SU-DHL-6 (cell line): ENCODE results near the gene PGGHG.

Source experiments
- H2AFZ ChIP-seq: fragments of 200-600 bp; sonication (generic); 2 replicates; pipeline ENCODE4 v1.6.1; 2014; ENCODE audit warnings: low read depth, mild to moderate bottlenecking, moderate library complexity, mixed read lengths, antibody characterized with exemption, low read length; ENCODE audit not compliant: severe bottlenecking
- H3F3A ChIP-seq: fragments of 200-600 bp; shearing (Covaris generic); 2 replicates; pipeline ENCODE4 v1.6.0; 2016; ENCODE audit warnings: antibody characterized with exemption, mild to moderate bottlenecking; ENCODE audit not compliant: insufficient read depth
- H3K27ac ChIP-seq: fragments of 200-600 bp; sonication (generic); 2 replicates; pipeline ENCODE4 v1.5.1; 2016; ENCODE audit warnings: low read depth, mild to moderate bottlenecking, low read length, moderate library complexity, mixed read lengths
- H3K27me3 ChIP-seq: fragments of 200-600 bp; sonication (generic), shearing (Covaris generic); 2 replicates; pipeline ENCODE4 v1.6.0; 2014; ENCODE audit warnings: mild to moderate bottlenecking, low read length
- H3K36me3 ChIP-seq: fragments of 200-600 bp; sonication (generic); 2 replicates; pipeline ENCODE4 v1.6.1; 2014; ENCODE audit warnings: mild to moderate bottlenecking, low read length, mixed read lengths
- H3K4me2 ChIP-seq: fragments of 300-600, 200-600 bp; shearing (Covaris generic), sonication (generic); 2 replicates; pipeline ENCODE4 v1.6.0; 2014; ENCODE audit warnings: low read length, low read depth, mild to moderate bottlenecking; ENCODE audit not compliant: poor library complexity, severe bottlenecking
- H3K4me3 ChIP-seq: fragments of 200-600 bp; sonication (generic); 2 replicates; pipeline ENCODE4 v1.5.1; 2014; ENCODE audit warnings: antibody characterized with exemption, low read length, mild to moderate bottlenecking, mixed read lengths; ENCODE audit not compliant: insufficient read depth, poor library complexity, severe bottlenecking
- H3K79me2 ChIP-seq: fragments of 200-600 bp; sonication (generic); 2 replicates; pipeline ENCODE4 v1.6.1; 2014; ENCODE audit warnings: mild to moderate bottlenecking, low read length, moderate library complexity; ENCODE audit not compliant: insufficient read depth
- H3K9ac ChIP-seq: fragments of 200-600 bp; sonication (generic); 2 replicates; pipeline ENCODE4 v1.7.0; 2014; ENCODE audit warnings: mild to moderate bottlenecking, low read length
- H3K9me2 ChIP-seq: fragments of 200-600 bp; sonication (generic); replicated peaks from 2 replicates; pipeline ENCODE4 v1.6.1; 2014; ENCODE audit warnings: low read length; ENCODE audit not compliant: insufficient read depth
- H3K9me3 ChIP-seq: fragments of 200-600 bp; sonication (generic); 2 replicates; pipeline ENCODE4 v1.6.1; 2014; ENCODE audit warnings: low read length, mixed read lengths; ENCODE audit not compliant: insufficient read depth
- H4K20me1 ChIP-seq: fragments of 200-600 bp; sonication (generic); 2 replicates; pipeline ENCODE4 v1.6.1; 2014; ENCODE audit warnings: low read depth, mild to moderate bottlenecking, antibody characterized with exemption, low read length, moderate library complexity, mixed read lengths
- EZH2phosphoT487 ChIP-seq: fragments of 200-600 bp; sonication (generic), shearing (Covaris generic); conservative IDR thresholded peaks from 2 replicates; pipeline ENCODE4 v1.6.1; 2018; ENCODE audit warnings: mild to moderate bottlenecking, antibody characterized with exemption, low read length, moderate library complexity, mixed read lengths
- TF ChIP-seq, protein P1 (sequence below): fragments of 200-600 bp; sonication (generic); IDR thresholded peaks from one replicate; pipeline ENCODE4 v1.5.1; 2017; ENCODE audit warnings: antibody characterized with exemption, mild to moderate bottlenecking, low read length, moderate library complexity; ENCODE audit not compliant: insufficient read depth, poor library complexity, severe bottlenecking

PGGHG gene

DNA sequence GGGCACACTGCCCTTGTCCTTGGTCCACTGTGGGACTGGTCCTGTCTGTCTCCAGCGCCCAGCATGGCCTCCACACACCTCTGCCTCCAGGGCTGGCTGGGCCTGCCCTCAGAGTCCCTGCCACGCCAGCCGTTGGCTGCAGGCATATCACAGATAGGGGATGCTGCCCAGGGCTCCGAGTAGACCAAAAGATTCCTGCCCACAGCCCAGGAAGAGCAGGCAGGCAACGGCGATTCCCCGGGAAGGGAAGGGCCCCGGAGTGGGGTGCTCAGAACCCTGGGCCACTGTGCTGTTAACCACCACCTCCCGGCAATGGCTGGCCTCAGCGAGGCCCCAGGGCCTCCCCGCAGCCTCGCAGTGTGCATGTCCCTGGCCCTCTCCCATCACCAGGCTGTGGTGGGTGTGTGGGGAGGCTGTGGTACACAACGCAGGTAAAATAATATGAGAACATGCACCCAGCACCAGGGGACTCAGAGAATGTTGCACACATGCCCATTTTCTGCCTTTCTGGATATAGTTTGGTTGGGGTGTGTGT is 8.2 kb downstream of the PGGHG start:
- H3K79me2 ChIP-seq: no peaks in the 10 kb centered on the region
- H2AFZ ChIP-seq: no peak overlapping the region
- no peak overlapping the region for H3K4me3 ChIP-seq
- no peaks in the 10 kb centered on the region for H3K9me3 ChIP-seq
- H3K9ac ChIP-seq: no peak overlapping the region
- no peaks in the 10 kb centered on the region for H4K20me1 ChIP-seq
- no peaks in the 10 kb centered on the region for H3F3A ChIP-seq
- H3K27ac ChIP-seq: no peak overlapping the region
- no peaks in the 10 kb centered on the region for H3K9me2 ChIP-seq
- H3K4me2 ChIP-seq: no peak overlapping the region
- H3K36me3 ChIP-seq: no peaks in the 10 kb centered on the region
- H3K27me3 ChIP-seq: no peaks in the 10 kb centered on the region
- TF ChIP-seq EZH2phosphoT487: no peak
- TF ChIP-seq, protein P1, sequence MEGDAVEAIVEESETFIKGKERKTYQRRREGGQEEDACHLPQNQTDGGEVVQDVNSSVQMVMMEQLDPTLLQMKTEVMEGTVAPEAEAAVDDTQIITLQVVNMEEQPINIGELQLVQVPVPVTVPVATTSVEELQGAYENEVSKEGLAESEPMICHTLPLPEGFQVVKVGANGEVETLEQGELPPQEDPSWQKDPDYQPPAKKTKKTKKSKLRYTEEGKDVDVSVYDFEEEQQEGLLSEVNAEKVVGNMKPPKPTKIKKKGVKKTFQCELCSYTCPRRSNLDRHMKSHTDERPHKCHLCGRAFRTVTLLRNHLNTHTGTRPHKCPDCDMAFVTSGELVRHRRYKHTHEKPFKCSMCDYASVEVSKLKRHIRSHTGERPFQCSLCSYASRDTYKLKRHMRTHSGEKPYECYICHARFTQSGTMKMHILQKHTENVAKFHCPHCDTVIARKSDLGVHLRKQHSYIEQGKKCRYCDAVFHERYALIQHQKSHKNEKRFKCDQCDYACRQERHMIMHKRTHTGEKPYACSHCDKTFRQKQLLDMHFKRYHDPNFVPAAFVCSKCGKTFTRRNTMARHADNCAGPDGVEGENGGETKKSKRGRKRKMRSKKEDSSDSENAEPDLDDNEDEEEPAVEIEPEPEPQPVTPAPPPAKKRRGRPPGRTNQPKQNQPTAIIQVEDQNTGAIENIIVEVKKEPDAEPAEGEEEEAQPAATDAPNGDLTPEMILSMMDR: no peak

DNA sequence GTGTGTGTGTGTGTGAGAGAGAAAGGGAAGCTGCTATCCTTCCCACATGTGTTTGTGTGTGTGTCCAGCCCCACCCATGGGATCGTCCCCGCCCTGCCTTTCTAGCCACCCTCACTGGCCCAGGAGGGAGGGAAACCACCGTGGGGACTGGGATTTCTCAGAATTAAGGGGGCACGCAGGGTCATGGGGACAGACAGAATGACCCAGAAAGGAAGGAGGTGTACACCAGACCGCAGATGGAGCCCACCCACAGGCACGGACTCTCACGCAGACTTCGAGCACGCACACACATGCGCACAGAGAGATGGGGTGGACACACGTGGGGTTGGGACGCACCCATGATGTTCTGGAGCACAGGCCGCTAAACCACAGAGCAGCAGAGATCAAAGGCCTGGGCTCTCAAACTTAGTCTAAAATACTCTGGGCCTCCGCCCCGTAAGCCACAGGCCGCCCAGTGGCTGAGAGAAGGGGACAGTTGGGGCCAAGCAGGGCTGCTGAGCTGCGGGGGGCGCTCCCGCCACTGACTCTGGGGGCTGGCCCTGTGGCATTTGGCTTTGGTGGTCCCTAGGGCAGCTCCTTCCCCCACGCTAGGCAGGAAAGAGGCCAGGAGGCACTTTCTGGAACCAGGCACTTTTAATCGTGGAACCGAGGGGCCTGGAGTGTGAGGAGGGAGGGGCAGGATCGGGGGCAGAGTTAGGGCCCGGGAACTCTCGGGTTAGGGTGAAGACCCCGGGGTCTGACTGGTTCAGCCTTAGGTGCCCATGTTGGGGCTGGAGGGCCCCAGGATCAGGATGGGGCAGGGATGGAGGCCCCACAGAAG is 8.9 kb downstream of the PGGHG start:
- H3K4me3 ChIP-seq: no peak overlapping the region
- H4K20me1 ChIP-seq: no peaks in the 10 kb centered on the region
- H3K27ac ChIP-seq: no peak overlapping the region
- no peaks in the 10 kb centered on the region for H3K36me3 ChIP-seq
- no peak overlapping the region for H3K9ac ChIP-seq
- H3K79me2 ChIP-seq: no peaks in the 10 kb centered on the region
- no peaks in the 10 kb centered on the region for H3K9me3 ChIP-seq
- no peaks in the 10 kb centered on the region for H3F3A ChIP-seq
- H3K4me2 ChIP-seq: no peak overlapping the region
- TF ChIP-seq EZH2phosphoT487: no peak
- TF ChIP-seq, protein P1: no peak
- no peak overlapping the region for H2AFZ ChIP-seq
- H3K9me2 ChIP-seq: no peaks in the 10 kb centered on the region
- no peaks in the 10 kb centered on the region for H3K27me3 ChIP-seq

DNA sequence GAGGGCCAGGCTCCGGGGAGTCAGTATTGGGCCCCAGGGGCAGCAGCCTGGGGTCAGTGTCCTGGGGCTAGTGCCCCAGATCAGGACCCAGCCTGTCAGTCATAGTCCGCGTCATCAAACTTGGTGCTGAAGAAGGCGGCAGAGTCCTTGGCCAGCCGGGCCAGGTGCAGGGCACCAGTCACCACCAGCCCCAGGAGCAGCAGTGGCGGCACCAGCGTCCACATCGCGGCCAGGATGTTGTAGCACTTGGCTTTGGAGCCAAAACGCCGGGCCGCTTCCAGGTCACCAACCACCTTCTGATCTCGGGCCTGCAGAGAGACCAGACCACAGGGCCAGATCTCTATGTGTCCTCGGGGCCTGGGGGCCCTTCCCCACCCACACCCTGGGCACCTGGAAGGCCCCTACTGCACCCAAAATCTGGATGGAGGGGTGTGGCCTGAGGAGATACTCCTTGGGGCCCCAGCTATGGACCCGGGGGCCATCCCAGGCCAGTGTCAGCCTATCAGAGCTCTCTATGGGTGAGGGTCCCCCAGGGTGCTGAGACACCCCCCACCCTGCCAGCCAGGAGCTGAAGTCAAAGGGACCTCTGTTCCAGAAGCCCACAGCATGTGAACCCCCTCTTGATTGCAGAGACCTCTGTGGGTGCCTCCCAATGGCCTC is 9.6 kb downstream of the PGGHG start:
- Histone ChIP-seq H4K20me1 (no peaks in the 10 kb centered on the region), H3K27ac (no peak overlapping the region), H2AFZ (no peak overlapping the region), H3K4me3 (no peak overlapping the region), H3K4me2 (no peak overlapping the region), H3K27me3 (no peaks in the 10 kb centered on the region), H3K36me3 (no peaks in the 10 kb centered on the region), H3K9me2 (no peaks in the 10 kb centered on the region), H3K79me2 (no peaks in the 10 kb centered on the region), H3F3A (no peaks in the 10 kb centered on the region; the same call in 1 of the 2 replicates), H3K9ac (no peak overlapping the region), H3K9me3 (no peaks in the 10 kb centered on the region)
- no peak for TF ChIP-seq EZH2phosphoT487
- TF ChIP-seq, protein P1: no peak
